ENCODE measurements around the gene ANGPT4.
A peak's percentile ranks its signal among the peaks of the same experiment; 100 is the strongest.
"Not testable (repeated sequence)": the region's sequence is repeated elsewhere in the genome, so short reads cannot be mapped to it uniquely, and the experiment has no call there.

ANGPT4 gene

GRCh38 chr20:840858-841567 lies 75.1 kb downstream of the ANGPT4 start:
- DNase-seq, result no peak

GRCh38 chr20:840503-840857 lies 75.7 kb downstream of the ANGPT4 start:
- no peak for DNase-seq

- no peak for DNase-seq
These were observed 76.5 kb downstream of the ANGPT4 start for GRCh38 chr20:839626-840025.

GRCh38 chr20:839015-839414 lies 77.1 kb downstream of the ANGPT4 start:
- DNase-seq, result no peak

GRCh38 chr20:836190-836589 lies 79.9 kb downstream of the ANGPT4 start:
- DNase-seq, result no peak

- no peak for DNase-seq
These were observed 80.5 kb downstream of the ANGPT4 start for GRCh38 chr20:835608-836045.

GRCh38 chr20:834151-834746 lies 81.9 kb downstream of the ANGPT4 start:
- DNase-seq, result peak in 1 of 2 experiments; percentile 35

GRCh38 chr20:833450-834150 lies 82.5 kb downstream of the ANGPT4 start, which contains the start of gene FAM110A:
FAM110A (plus strand) TSS chr20:833715; CDS start chr20:844805, 11,090 bp downstream.
- DNase-seq, result peak; percentile 94

GRCh38 chr20:833121-833449 lies 83.0 kb downstream of the ANGPT4 start:
- DNase-seq, result no peak

- DNase-seq, result no peak
These were observed 84.2 kb downstream of the ANGPT4 start for GRCh38 chr20:831956-832355.

- no peak for DNase-seq
These were observed 84.9 kb downstream of the ANGPT4 start for GRCh38 chr20:831251-831650.

GRCh38 chr20:830011-830521 lies 86.1 kb downstream of the ANGPT4 start:
- DNase-seq, result no peak

- DNase-seq, result no peak
These were observed 86.6 kb downstream of the ANGPT4 start for GRCh38 chr20:829551-829950.

GRCh38 chr20:828987-829386 lies 87.1 kb downstream of the ANGPT4 start:
- no peak for DNase-seq

- not testable (repeated sequence) for DNase-seq
These were observed 88.2 kb downstream of the ANGPT4 start for GRCh38 chr20:827981-828380.

GRCh38 chr20:826695-827323 lies 89.3 kb downstream of the ANGPT4 start:
- no peak for DNase-seq

GRCh38 chr20:825710-826421 lies 90.3 kb downstream of the ANGPT4 start:
- peak; percentile 8 to 18 for DNase-seq

- DNase-seq, result no peak
These were observed 91.2 kb downstream of the ANGPT4 start for GRCh38 chr20:824916-825315.

- DNase-seq, result no peak
These were observed 91.6 kb downstream of the ANGPT4 start for GRCh38 chr20:824490-824889.

- DNase-seq, result no peak
These were observed 92.6 kb downstream of the ANGPT4 start for GRCh38 chr20:823574-823902.

GRCh38 chr20:822651-823573 lies 93.2 kb downstream of the ANGPT4 start:
- DNase-seq, result no peak

- DNase-seq, result no peak
These were observed 94.4 kb downstream of the ANGPT4 start for GRCh38 chr20:821731-822065.
